DND-41 (cell line): ENCODE results near the gene ST6GAL2.

ENCODE experiments used
- ATAC-seq: fragments of 200-7000 bp; cut with Tn5 transposase; 3 replicates; pipeline ENCODE4 v1.9.1; 2021; ENCODE audit warnings: low read depth; ENCODE audit not compliant: insufficient read depth
- DNase-seq: peaks from one replicate; pipeline ENCODE4 v3.0.0-alpha.2; 2020
- H2AFZ ChIP-seq: 2 replicates; pipeline ENCODE4 v1.6.0; 2012; ENCODE audit warnings: low read depth, low read length
- H3K27ac ChIP-seq: 2 replicates; pipeline ENCODE4 v1.5.1; 2012; ENCODE audit warnings: low read length, inconsistent platforms
- H3K27me3 ChIP-seq: fragments of 200-600 bp; sonication (generic); 2 replicates; pipeline ENCODE4 v1.6.0; 2012; ENCODE audit warnings: low read length, mild to moderate bottlenecking, inconsistent platforms; ENCODE audit not compliant: insufficient read depth, poor library complexity
- H3K36me3 ChIP-seq: 2 replicates; pipeline ENCODE4 v1.5.1; 2012; ENCODE audit warnings: low read length, inconsistent platforms; ENCODE audit not compliant: insufficient read depth
- H3K4me1 ChIP-seq: 2 replicates; pipeline ENCODE4 v1.5.1; 2012; ENCODE audit warnings: mild to moderate bottlenecking, low read length; ENCODE audit not compliant: insufficient read depth
- H3K4me2 ChIP-seq: 2 replicates; pipeline ENCODE4 v1.6.0; 2012; ENCODE audit warnings: mild to moderate bottlenecking, moderate library complexity, low read length, inconsistent platforms; ENCODE audit not compliant: insufficient read depth
- H3K4me3 ChIP-seq, 2 experiments: fragments of 200-600 bp in 1 of 2; shearing (Covaris generic) in 1 of 2; 2 replicates each; pipeline ENCODE4 v1.5.1; 2012 to 2016; ENCODE audit warnings: inconsistent platforms in 2 of 2, low read length in 2 of 2, mild to moderate bottlenecking in 2 of 2, low read depth in 1 of 2, moderate library complexity in 1 of 2
- H3K79me2 ChIP-seq: 2 replicates; pipeline ENCODE4 v1.6.0; 2012; ENCODE audit warnings: low read length, inconsistent platforms; ENCODE audit not compliant: insufficient read depth
- H3K9ac ChIP-seq: 2 replicates; pipeline ENCODE4 v1.6.0; 2012; ENCODE audit warnings: low read depth, mild to moderate bottlenecking, inconsistent platforms, low read length, moderate library complexity
- H3K9me3 ChIP-seq: 2 replicates; pipeline ENCODE4 v1.5.1; 2012; ENCODE audit warnings: low read length, moderate library complexity, mild to moderate bottlenecking, inconsistent platforms; ENCODE audit not compliant: insufficient read depth, severe bottlenecking
- H4K20me1 ChIP-seq: 2 replicates; pipeline ENCODE4 v1.6.0; 2012; ENCODE audit warnings: low read length; ENCODE audit not compliant: insufficient read depth
- CTCF ChIP-seq: IDR thresholded peaks from 2 replicates; pipeline ENCODE4 v1.5.1; 2012; ENCODE audit warnings: borderline replicate concordance, low read length, moderate library complexity, mild to moderate bottlenecking; ENCODE audit not compliant: poor library complexity, severe bottlenecking; ENCODE audit errors: extremely low read depth
- EZH2 ChIP-seq: IDR thresholded peaks from 3 replicates; pipeline ENCODE4 v1.6.1; 2012; ENCODE audit warnings: borderline replicate concordance, low read depth, mild to moderate bottlenecking, moderate library complexity, low read length, inconsistent platforms; ENCODE audit not compliant: severe bottlenecking

ST6GAL2 gene

DNA sequence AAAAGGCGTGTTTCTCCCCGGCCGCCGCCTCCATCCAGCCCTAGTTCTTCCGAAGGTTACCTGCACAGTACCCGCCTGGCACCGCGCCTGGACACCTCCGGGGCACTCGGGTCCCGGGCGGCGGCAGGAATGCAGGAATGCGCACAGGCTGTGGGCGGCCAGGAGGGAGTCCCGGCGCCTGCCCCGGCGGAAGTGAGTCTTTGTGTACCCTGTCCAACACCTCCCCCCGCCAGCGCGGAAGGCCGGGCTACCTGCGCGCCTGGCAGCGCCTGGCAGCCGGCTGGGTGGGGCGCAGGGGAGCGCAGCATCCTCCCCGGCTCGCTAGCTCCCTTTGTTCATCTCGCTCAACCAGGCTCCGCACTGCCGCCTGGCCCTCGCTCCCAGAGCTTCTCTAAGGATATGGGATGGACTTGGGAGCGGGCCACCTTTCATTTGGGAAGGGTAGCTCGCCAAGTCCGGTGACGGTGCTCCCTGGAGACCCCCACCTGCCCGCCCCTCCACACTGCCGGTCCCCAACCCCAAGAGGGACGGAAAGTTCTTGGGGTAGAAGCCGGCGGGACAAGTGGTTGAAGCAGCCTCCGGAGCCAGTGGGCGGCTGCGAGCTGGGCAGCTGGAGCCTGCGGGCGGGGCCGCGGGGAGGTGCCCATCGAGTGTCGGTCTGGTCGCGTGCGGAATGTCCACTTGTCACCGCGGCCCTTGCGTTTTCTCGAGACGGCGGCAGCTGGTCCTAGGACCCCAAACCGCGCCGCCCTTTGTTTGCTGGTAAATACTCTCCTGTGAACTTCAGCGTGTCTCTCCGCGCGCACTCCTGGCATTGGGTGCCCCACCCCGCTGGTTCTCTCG lies 1.2 kb upstream of the ST6GAL2 start:
- Histone ChIP-seq H3K4me3 (no peak overlapping the region), H3K27ac (no peak overlapping the region), H3K4me1 (no peaks in the 10 kb centered on the region), H4K20me1 (no peaks in the 10 kb centered on the region), H3K79me2 (no peaks in the 10 kb centered on the region), H3K9me3 (no peaks in the 10 kb centered on the region), H3K9ac (no peak overlapping the region), H3K27me3 (no peaks in the 10 kb centered on the region), H3K36me3 (no peaks in the 10 kb centered on the region), H2AFZ (no peak overlapping the region), H3K4me2 (no peak overlapping the region)
- no peak for TF ChIP-seq CTCF
- no peak for TF ChIP-seq EZH2
- ATAC-seq, result no peak
- DNase-seq, result no peak

- H4K20me1 ChIP-seq, result no peaks in the 10 kb centered on the region
- no peak overlapping the region for H3K9ac ChIP-seq
- H3K27me3 ChIP-seq, result no peaks in the 10 kb centered on the region
- TF ChIP-seq CTCF (no peak), EZH2 (no peak)
- no peaks in the 10 kb centered on the region for H3K9me3 ChIP-seq
- no peak for DNase-seq
- no peak for ATAC-seq
- H3K4me2 ChIP-seq, result no peak overlapping the region
- no peaks in the 10 kb centered on the region for H3K4me1 ChIP-seq
- H3K36me3 ChIP-seq, result no peaks in the 10 kb centered on the region
- no peak overlapping the region for H3K4me3 ChIP-seq
- no peak overlapping the region for H2AFZ ChIP-seq
- H3K79me2 ChIP-seq, result no peaks in the 10 kb centered on the region
- no peak overlapping the region for H3K27ac ChIP-seq
These were observed 638 bp downstream of the ST6GAL2 start for GRCh38 chr2:106885329-106885728.

DNA sequence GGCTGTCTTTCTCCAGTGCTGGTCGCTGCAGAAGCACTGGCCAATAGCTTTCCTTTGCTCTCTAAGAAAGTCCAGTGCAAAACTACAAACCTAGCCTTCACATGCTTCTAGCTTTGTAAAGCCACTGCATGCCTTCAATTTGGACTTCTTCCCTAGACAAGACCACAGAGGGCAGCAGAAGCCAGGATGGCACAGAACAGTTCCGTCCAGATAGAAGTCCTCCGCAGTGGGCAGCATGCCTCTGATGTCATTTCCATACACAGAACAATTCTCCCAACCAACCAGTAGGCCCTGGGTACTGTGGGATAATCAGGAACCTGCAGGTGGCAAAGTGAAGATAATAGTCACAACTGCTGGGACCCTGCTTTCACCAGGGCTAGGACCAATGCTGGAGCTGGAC lies 3.3 kb downstream of the ST6GAL2 start:
- Histone ChIP-seq H4K20me1 (no peaks in the 10 kb centered on the region), H2AFZ (no peak overlapping the region), H3K4me3 (no peak overlapping the region), H3K27ac (no peak overlapping the region), H3K4me1 (no peaks in the 10 kb centered on the region), H3K36me3 (no peaks in the 10 kb centered on the region), H3K9me3 (no peaks in the 10 kb centered on the region), H3K79me2 (no peaks in the 10 kb centered on the region), H3K9ac (no peak overlapping the region), H3K4me2 (no peak overlapping the region), H3K27me3 (no peaks in the 10 kb centered on the region)
- ATAC-seq (no peak), DNase-seq (no peak)
- no peak for TF ChIP-seq CTCF
- no peak for TF ChIP-seq EZH2

- Histone ChIP-seq H3K4me2 (no peak overlapping the region), H3K4me3 (no peak overlapping the region), H3K79me2 (no peaks in the 10 kb centered on the region), H3K4me1 (no peaks in the 10 kb centered on the region), H4K20me1 (no peaks in the 10 kb centered on the region), H2AFZ (no peak overlapping the region), H3K27ac (no peak overlapping the region), H3K9me3 (no peaks in the 10 kb centered on the region), H3K27me3 (no peaks in the 10 kb centered on the region), H3K9ac (no peak overlapping the region), H3K36me3 (no peaks in the 10 kb centered on the region)
- ATAC-seq, result no peak
- TF ChIP-seq EZH2 (no peak), CTCF (no peak)
- no peak for DNase-seq
These were observed 7.8 kb downstream of the ST6GAL2 start for GRCh38 chr2:106878206-106878605.
